HepG2 (cell line): ENCODE results near the gene ANKRD29. TPM values are rescaled to one million over a fixed set of nuclear protein-coding genes. Genes with fewer than 3 reads are reported as not detected.

ENCODE experiments used
- ATAC-seq: fragments of 200-7000 bp; cut with Tn5 transposase; 3 replicates; pipeline ENCODE4 v1.9.1; 2020; ENCODE audit warnings: mild to moderate bottlenecking, moderate library complexity
- BruUV-seq: library from RNA; stranded (reverse); fragments of 400-500 nt; replicated peaks from 2 replicates; lab custom pipeline; 2021; lab: Mats Ljungman, UMichigan
- CTCF ChIA-PET: fragments of 300-600 bp; formaldehyde crosslinking; extraction: SDS; loops from one replicate; lab custom pipeline; 2021; ENCODE audit warnings: low total read pairs, inconsistent platforms, low intra/inter-chr PET ratio; lab: Yijun Ruan, JAX
- POLR2A ChIA-PET: fragments of 350-600 bp; sonication (Branson Sonifier 250); formaldehyde crosslinking; loops from one replicate; lab custom pipeline; 2020; ENCODE audit warnings: antibody characterized with exemption, inconsistent platforms; lab: Yijun Ruan, JAX
- DNase-seq: peaks from one replicate; pipeline ENCODE4 v3.0.0-alpha.2; 2015; ENCODE audit warnings: low spot score
- FAIRE-seq: peaks from 3 replicates; lab custom pipeline; 2011; peaks lifted over from hg19 to GRCh38; lab: Jason Lieb, UNC
- H2AFZ ChIP-seq: one replicate; pipeline ENCODE4 v1.6.1; 2011; ENCODE audit warnings: low read length, inconsistent platforms
- H3K27ac ChIP-seq: fragments of 300-600 bp; 3 replicates; pipeline ENCODE4 v1.8.0; 2011; ENCODE audit warnings: mixed run types, mild to moderate bottlenecking, mixed read lengths, low read length, inconsistent platforms; ENCODE audit not compliant: insufficient read depth; ENCODE audit errors: extremely low read length
- H3K27me3 ChIP-seq, 2 experiments: fragments of 200-600 bp in 1 of 2; 2 replicates in 1 of 2; 3 replicates in 1 of 2; pipeline versions ENCODE4 v1.6.0 to v1.8.0; 2011; ENCODE audit warnings: low read length in 2 of 2, mild to moderate bottlenecking in 2 of 2, moderate library complexity in 2 of 2, inconsistent platforms in 1 of 2; ENCODE audit not compliant: insufficient read depth in 2 of 2, control insufficient read depth in 1 of 2
- H3K36me3 ChIP-seq, 2 experiments: fragments of 200-600 bp in 1 of 2; replicated peaks in 1 of 2; 2 replicates in 1 of 2; 3 replicates in 1 of 2; pipeline versions ENCODE4 v1.5.1 to v1.8.0; 2011; ENCODE audit warnings: low read length in 2 of 2, inconsistent platforms in 1 of 2; ENCODE audit not compliant: insufficient read depth in 2 of 2, control insufficient read depth in 1 of 2
- H3K4me1 ChIP-seq: 2 replicates; pipeline ENCODE4 v1.5.1; 2012; ENCODE audit warnings: low read length, inconsistent platforms; ENCODE audit not compliant: insufficient read depth
- H3K4me2 ChIP-seq: 2 replicates; pipeline ENCODE4 v1.6.0; 2011; ENCODE audit warnings: low read depth, low read length, inconsistent platforms
- H3K4me3 ChIP-seq, 3 experiments: fragments of 200-600 bp in 1 of 3; sonication (generic), shearing (Covaris generic) in 1 of 3; replicated peaks in 1 of 3; 2 replicates each; pipeline ENCODE4 v1.5.1; 2011 to 2016; ENCODE audit warnings: low read length in 3 of 3, inconsistent platforms in 2 of 3, low read depth in 2 of 3, mild to moderate bottlenecking in 2 of 3, control low read depth in 1 of 3, mixed read lengths in 1 of 3; ENCODE audit not compliant: insufficient read depth in 1 of 3
- H3K79me2 ChIP-seq: one replicate; pipeline ENCODE4 v1.6.1; 2011; ENCODE audit warnings: low read length, inconsistent platforms; ENCODE audit not compliant: insufficient read depth
- H3K9ac ChIP-seq: 2 replicates; pipeline ENCODE4 v1.6.0; 2011; ENCODE audit warnings: mild to moderate bottlenecking, low read depth, low read length, inconsistent platforms; ENCODE audit not compliant: insufficient read depth
- H3K9me3 ChIP-seq: 2 replicates; pipeline ENCODE4 v1.5.1; 2012; ENCODE audit warnings: mild to moderate bottlenecking, low read length
- H4K20me1 ChIP-seq: 2 replicates; pipeline ENCODE4 v1.6.0; 2011; ENCODE audit warnings: inconsistent platforms, mild to moderate bottlenecking, low read length, moderate library complexity; ENCODE audit not compliant: insufficient read depth
- LCORL ChIP-seq, 2 experiments: fragments of 450-650 bp in 1 of 2; sonication (generic) in 1 of 2; formaldehyde crosslinking in 1 of 2; IDR thresholded peaks; 2 replicates each; pipeline versions ENCODE4 v1.5.0 to v1.6.1; 2017 to 2020; ENCODE audit warnings: antibody characterized with exemption in 1 of 2, missing genetic modification reagents in 1 of 2
- MAFK ChIP-seq, 2 experiments: IDR thresholded peaks in 1 of 2; conservative IDR thresholded peaks in 1 of 2; 2 replicates each; pipeline ENCODE4 v1.6.1; 2011; ENCODE audit warnings: improper control_type of control experiment in 2 of 2, low read length in 2 of 2
- NFKB2 ChIP-seq: sonication (generic); formaldehyde crosslinking; IDR thresholded peaks from 2 replicates; pipeline ENCODE4 v1.4.0; 2020; ENCODE audit warnings: missing genetic modification reagents, borderline replicate concordance
- NR2C2 ChIP-seq: sonication (generic); formaldehyde crosslinking; IDR thresholded peaks from 2 replicates; pipeline ENCODE4 v1.4.0; 2020; ENCODE audit warnings: missing genetic modification reagents, mild to moderate bottlenecking, moderate library complexity, borderline replicate concordance
- RAD21 ChIP-seq: fragments of 450-650 bp; formaldehyde crosslinking; IDR thresholded peaks from 2 replicates; pipeline ENCODE4 v1.5.0; 2020; ENCODE audit warnings: mild to moderate bottlenecking
- SMAD1 ChIP-seq: sonication (generic); formaldehyde crosslinking; IDR thresholded peaks from 2 replicates; pipeline ENCODE4 v1.4.0; 2020; ENCODE audit warnings: missing genetic modification reagents, low read depth, mild to moderate bottlenecking, borderline replicate concordance
- ZKSCAN8 ChIP-seq: IDR thresholded peaks from 2 replicates; pipeline ENCODE4 v1.6.1; 2016; ENCODE audit warnings: borderline replicate concordance, missing genetic modification reagents, missing compliant biosample characterization
- ZNF224 ChIP-seq: sonication (generic); formaldehyde crosslinking; IDR thresholded peaks from 2 replicates; pipeline ENCODE4 v1.5.0; 2020; ENCODE audit warnings: mild to moderate bottlenecking, missing genetic modification reagents
- ZNF282 ChIP-seq: fragments of 450-650 bp; IDR thresholded peaks from 2 replicates; pipeline ENCODE4 v1.6.1; 2018; ENCODE audit not compliant: partially characterized antibody
- WGBS: methylation state at CpG from one replicate; pipeline ENCODE4 v1.1.6; 2017; ENCODE audit warnings: low lambda C conversion rate; 5-methylcytosine and 5-hydroxymethylcytosine counted together
- in situ Hi-C: cut with HindIII; loops from 2 replicates; pipeline ENCODE4 v1.10.0; 2017; ENCODE audit warnings: low pct_unique_long_range_greater_than_20kb; ENCODE audit not compliant: extremely low pct_ligation_motif_present
- intact Hi-C: fragments of 100-400 bp; cut with micrococcal nuclease; formaldehyde crosslinking; loops from one replicate; pipeline ENCODE4 v1.10.0; 2022; ENCODE audit not compliant: unreplicated experiment
- polyA plus RNA-seq, 8 experiments: library from polyadenylated mRNA; depleted of rRNA in 3 of 8; stranded (reverse) in 7 of 8; unstranded in 1 of 8; fragments of >200 nt; fragmentation: Illumina TruSeq in 4 of 8; extraction: Trizol in 4 of 8; gene quantifications; 2 replicates each; pipeline versions ENCODE4 v1.2.1 to v1.2.3, GENCODE V29; 2011 to 2016; ENCODE audit warnings: low read depth in 4 of 8, missing spikeins in 1 of 8, mixed read lengths in 1 of 8; ENCODE audit not compliant: insufficient read depth in 1 of 8
- total RNA-seq, 5 experiments: library from RNA; depleted of rRNA; stranded (reverse); fragments of >200 nt; fragmentation: Illumina TruSeq; extraction: Trizol; gene quantifications; 2 replicates each; pipeline ENCODE4 v1.2.3, GENCODE V29; 2016; ENCODE audit warnings: low read depth in 1 of 5
- TF ChIP-seq, protein P1 (sequence below): sonication (generic); formaldehyde crosslinking; IDR thresholded peaks from 2 replicates; pipeline ENCODE4 v1.9.0; 2021; ENCODE audit warnings: missing genetic modification reagents, borderline replicate concordance
- TF ChIP-seq, protein P2 (sequence below): sonication (generic); formaldehyde crosslinking; IDR thresholded peaks from 2 replicates; pipeline ENCODE4 v1.9.0; 2021; ENCODE audit warnings: missing genetic modification reagents, borderline replicate concordance

ANKRD29 gene
- total and polyA plus RNA-seq, 2 of the 13 experiments (the other 11 are each of a cell fraction or from before 2014, with no cell fraction given) = not detected

DNA sequence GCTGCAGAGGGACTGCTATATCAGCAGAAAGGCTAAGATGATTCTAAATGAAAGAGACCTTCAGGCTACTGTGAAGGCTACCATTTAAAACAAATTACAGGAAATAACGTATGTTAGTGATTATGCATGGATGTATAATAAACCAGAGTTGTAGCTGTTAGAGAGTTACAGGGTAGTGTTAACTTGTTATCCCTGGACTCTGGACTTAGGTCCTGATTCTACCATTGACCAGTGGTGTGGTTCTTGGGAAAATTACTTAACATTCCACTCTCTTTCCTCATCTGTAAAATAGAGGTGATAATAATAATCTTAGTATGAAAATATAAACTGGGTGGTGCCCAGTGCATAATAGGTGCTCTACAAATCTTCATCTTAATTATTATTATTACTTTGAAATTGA, 48.7 kb upstream of the ANKRD29 start:
- no peaks in the 10 kb centered on the region for H4K20me1 ChIP-seq
- no peaks in the 10 kb centered on the region for H3K79me2 ChIP-seq
- no peak for TF ChIP-seq MAFK (conservative IDR thresholded peaks at IDR 0.05 in 1 of 2, IDR thresholded peaks at IDR 0.05 in 1 of 2; ENCODE audit: low read length in 2 of 2)
- DNase-seq = no peak
- in situ Hi-C loops (no loop called here), intact Hi-C loops (no loop called here)
- ATAC-seq = no peak
- no peaks in the 10 kb centered on the region for H3K4me1 ChIP-seq
- no peak overlapping the region for H3K27ac ChIP-seq
- H3K9ac ChIP-seq = no peak overlapping the region
- BruUV-seq = no TSS peak
- FAIRE-seq = no peak
- no peaks in the 10 kb centered on the region for H3K27me3 ChIP-seq
- no peaks in the 10 kb centered on the region for H3K36me3 ChIP-seq
- no peak overlapping the region for H3K4me2 ChIP-seq
- H2AFZ ChIP-seq = no peak overlapping the region
- ChIA-PET POLR2A (no interaction called here), CTCF (no interaction called here)
- H3K4me3 ChIP-seq = no peak overlapping the region
- WGBS = 4% methylated on average over 1 of the region's 1 CpG
- no peaks in the 10 kb centered on the region; the same call in 1 of the 2 replicates for H3K9me3 ChIP-seq

DNA sequence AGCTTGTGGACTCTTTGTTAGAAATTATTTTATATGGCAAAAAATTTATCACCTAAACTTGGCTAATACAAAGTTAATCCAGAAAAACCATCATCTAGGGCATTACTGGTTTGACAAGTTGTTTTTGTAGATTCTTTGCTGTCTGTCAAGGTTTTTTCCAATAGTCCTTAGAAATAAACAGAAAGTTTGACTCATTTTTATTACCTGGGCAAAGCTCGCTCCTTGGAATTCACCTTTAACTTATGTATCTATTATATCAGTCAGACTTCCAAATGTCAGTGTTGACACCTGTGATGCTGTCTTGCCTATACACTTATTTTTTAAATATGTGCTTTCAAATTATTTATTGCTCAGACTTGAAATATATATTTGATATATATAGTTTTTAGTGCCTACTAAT, 48.2 kb upstream of the ANKRD29 start:
- no peak overlapping the region for H3K4me3 ChIP-seq
- no peaks in the 10 kb centered on the region for H3K79me2 ChIP-seq
- H4K20me1 ChIP-seq = no peaks in the 10 kb centered on the region
- no peaks in the 10 kb centered on the region for H3K27me3 ChIP-seq
- H3K27ac ChIP-seq = no peak overlapping the region
- BruUV-seq = no TSS peak
- no peak overlapping the region for H2AFZ ChIP-seq
- ATAC-seq = no peak
- FAIRE-seq = no peak
- H3K36me3 ChIP-seq = no peaks in the 10 kb centered on the region
- H3K9ac ChIP-seq = no peak overlapping the region
- H3K4me2 ChIP-seq = no peak overlapping the region
- in situ Hi-C loops = no loop called here
- CTCF ChIA-PET = no interaction called here
- 31% methylated on average over 1 of the region's 1 CpG for WGBS
- TF ChIP-seq, protein P1, sequence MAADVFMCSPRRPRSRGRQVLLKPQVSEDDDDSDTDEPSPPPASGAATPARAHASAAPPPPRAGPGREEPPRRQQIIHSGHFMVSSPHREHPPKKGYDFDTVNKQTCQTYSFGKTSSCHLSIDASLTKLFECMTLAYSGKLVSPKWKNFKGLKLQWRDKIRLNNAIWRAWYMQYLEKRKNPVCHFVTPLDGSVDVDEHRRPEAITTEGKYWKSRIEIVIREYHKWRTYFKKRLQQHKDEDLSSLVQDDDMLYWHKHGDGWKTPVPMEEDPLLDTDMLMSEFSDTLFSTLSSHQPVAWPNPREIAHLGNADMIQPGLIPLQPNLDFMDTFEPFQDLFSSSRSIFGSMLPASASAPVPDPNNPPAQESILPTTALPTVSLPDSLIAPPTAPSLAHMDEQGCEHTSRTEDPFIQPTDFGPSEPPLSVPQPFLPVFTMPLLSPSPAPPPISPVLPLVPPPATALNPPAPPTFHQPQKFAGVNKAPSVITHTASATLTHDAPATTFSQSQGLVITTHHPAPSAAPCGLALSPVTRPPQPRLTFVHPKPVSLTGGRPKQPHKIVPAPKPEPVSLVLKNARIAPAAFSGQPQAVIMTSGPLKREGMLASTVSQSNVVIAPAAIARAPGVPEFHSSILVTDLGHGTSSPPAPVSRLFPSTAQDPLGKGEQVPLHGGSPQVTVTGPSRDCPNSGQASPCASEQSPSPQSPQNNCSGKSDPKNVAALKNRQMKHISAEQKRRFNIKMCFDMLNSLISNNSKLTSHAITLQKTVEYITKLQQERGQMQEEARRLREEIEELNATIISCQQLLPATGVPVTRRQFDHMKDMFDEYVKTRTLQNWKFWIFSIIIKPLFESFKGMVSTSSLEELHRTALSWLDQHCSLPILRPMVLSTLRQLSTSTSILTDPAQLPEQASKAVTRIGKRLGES (CRISPR knock-in tag) = no peak
- TF ChIP-seq NFKB2 (CRISPR knock-in tag) = no peak
- TF ChIP-seq LCORL (IDR thresholded peaks at IDR 0.05) = no peak
- TF ChIP-seq LCORL (CRISPR knock-in tag; IDR thresholded peaks at IDR 0.05) = no peak
- TF ChIP-seq SMAD1 (CRISPR knock-in tag) = no peak
- no peak for TF ChIP-seq ZNF224
- no peak for TF ChIP-seq ZKSCAN8 (CRISPR knock-in tag)
- TF ChIP-seq, protein P2, sequence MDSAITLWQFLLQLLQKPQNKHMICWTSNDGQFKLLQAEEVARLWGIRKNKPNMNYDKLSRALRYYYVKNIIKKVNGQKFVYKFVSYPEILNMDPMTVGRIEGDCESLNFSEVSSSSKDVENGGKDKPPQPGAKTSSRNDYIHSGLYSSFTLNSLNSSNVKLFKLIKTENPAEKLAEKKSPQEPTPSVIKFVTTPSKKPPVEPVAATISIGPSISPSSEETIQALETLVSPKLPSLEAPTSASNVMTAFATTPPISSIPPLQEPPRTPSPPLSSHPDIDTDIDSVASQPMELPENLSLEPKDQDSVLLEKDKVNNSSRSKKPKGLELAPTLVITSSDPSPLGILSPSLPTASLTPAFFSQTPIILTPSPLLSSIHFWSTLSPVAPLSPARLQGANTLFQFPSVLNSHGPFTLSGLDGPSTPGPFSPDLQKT (CRISPR knock-in tag) = no peak
- no peak for TF ChIP-seq RAD21 (CRISPR knock-in tag)
- no peak for TF ChIP-seq NR2C2
- TF ChIP-seq ZNF282 = no peak
- TF ChIP-seq, all 625 proteins: peak for 0
- H3K9me3 ChIP-seq = no peaks in the 10 kb centered on the region; the same call in 1 of the 2 replicates
- POLR2A ChIA-PET = no interaction called here
- intact Hi-C loops = no loop called here
- no peak for DNase-seq
- H3K4me1 ChIP-seq = no peaks in the 10 kb centered on the region
